LNCAP (cell line): Measurements from ENCODE around the gene METRNL.

Experiments
- CTCF ChIP-seq: fragments of 450-650 bp; IDR thresholded peaks from 2 replicates; pipeline ENCODE4 v1.5.1; 2017; ENCODE audit warnings: mild to moderate bottlenecking

The METRNL gene

GRCh38 chr17:83088451-83088850 is 9.0 kb downstream of the METRNL start:
- TF ChIP-seq CTCF = no peak

- no peak for TF ChIP-seq CTCF
These were observed 9.5 kb downstream of the METRNL start for GRCh38 chr17:83088909-83089308.

GRCh38 chr17:83089328-83090132 is 10.1 kb downstream of the METRNL start:
- no peak for TF ChIP-seq CTCF

GRCh38 chr17:83090444-83091256 is 11.2 kb downstream of the METRNL start:
- no peak for TF ChIP-seq CTCF

- no peak for TF ChIP-seq CTCF
These were observed 12.1 kb downstream of the METRNL start for GRCh38 chr17:83091257-83092141.

- no peak for TF ChIP-seq CTCF
These were observed 12.8 kb downstream of the METRNL start for GRCh38 chr17:83092186-83092585.

GRCh38 chr17:83092931-83093330 is 13.5 kb downstream of the METRNL start:
- TF ChIP-seq CTCF = no peak
